Measurements from ENCODE around the gene CERK.
"Not testable (repeated sequence)": the region's sequence is repeated elsewhere in the genome, so short reads cannot be mapped to it uniquely, and the experiment has no call there.

The CERK gene

DNA sequence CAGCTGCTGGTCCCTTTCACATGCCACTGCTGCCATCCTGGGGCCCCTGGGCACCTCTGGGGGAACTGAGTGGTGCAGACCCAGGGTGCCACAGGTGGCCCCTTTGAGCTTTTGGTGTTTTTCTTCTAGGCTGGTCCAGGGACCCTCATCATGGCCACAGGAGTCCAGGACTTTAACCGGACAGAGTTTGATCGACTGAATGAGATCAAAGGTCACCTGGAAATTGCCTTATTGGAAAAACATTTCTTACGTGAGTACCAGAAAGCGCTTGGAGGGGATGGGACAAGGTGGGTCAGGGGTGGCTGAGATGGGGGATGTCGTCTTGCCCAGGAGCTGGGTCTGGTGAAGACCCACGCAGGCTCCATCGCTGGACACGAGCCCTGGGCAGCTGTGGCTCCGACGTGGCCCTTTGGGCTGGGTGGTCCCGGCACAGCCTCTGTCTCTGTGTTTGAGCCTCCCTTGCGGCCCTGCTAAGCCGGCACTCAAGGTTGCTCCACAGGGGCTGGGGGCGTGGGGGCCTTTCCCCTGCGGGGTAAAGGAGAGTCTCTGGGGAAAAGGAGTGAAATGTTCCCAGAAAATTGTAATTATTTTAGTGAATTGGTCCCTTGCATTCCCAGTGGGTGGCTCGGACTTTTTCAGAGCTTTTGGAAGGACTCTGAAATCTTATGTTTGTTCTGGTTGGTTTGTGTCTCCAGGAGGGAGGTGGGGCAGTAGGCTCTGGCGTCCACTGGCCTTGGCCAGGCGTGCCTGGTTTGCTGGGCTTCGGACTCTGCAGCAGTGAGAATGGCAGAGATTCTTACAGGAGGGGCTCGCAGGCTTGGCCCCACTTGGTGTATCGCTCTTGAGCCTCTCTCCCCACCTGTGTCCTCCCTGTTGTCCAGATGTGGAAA, 100.1 kb downstream of the CERK start:
- in situ Hi-C loops (cut with HindIII; ENCODE audit: low sequenced_read_pairs): no loop called here
- no peak for DNase-seq (ENCODE audit: low read depth, low spot score)
- H3K4me3 ChIP-seq (ENCODE audit: low read depth, low read length): no peak overlapping the region
- TF ChIP-seq CTCF (IDR thresholded peaks at IDR 0.05; ENCODE audit: low read depth, low read length): no peak

- no peak for TF ChIP-seq CTCF (IDR thresholded peaks at IDR 0.05; ENCODE audit: low read depth, low read length)
- DNase-seq (ENCODE audit: low read depth, low spot score): no peak
- H3K4me3 ChIP-seq (ENCODE audit: low read depth, low read length): no peak overlapping the region
- in situ Hi-C loops (cut with HindIII; ENCODE audit: low sequenced_read_pairs): no loop called here
These were observed 101.6 kb downstream of the CERK start for GRCh38 chr22:46636221-46637002.

DNA sequence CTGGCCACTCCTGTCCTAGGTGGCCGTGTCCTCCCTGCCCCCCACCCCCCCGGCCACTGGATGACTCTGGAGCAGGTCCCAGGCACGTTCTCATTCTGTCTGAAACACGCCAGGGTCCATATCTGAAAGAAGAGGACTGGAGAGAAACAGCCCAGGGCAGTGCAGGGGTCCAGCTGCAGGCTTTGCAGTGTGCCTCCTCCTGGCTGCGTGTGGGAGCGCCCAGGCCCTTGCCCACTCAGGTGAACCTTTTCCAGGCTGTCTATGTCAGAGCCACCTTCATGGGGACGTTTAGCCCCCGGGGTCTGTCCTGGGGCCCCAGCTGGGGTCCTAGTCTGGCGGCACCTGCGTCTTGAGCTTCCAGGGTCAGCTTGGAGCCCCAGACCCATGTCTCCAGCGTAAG, 102.3 kb downstream of the CERK start:
- in situ Hi-C loops (cut with HindIII; ENCODE audit: low sequenced_read_pairs): no loop called here
- no peak overlapping the region for H3K4me3 ChIP-seq (ENCODE audit: low read depth, low read length)
- no peak for DNase-seq (ENCODE audit: low read depth, low spot score)
- peak; percentile 4 for TF ChIP-seq CTCF (IDR thresholded peaks at IDR 0.05; ENCODE audit: low read depth, low read length)

GRCh38 chr22:46634973-46635685, 102.9 kb downstream of the CERK start:
- H3K4me3 ChIP-seq (ENCODE audit: low read depth, low read length); DNase-seq (ENCODE audit: low read depth, low spot score); in situ Hi-C loops (cut with HindIII; ENCODE audit: low sequenced_read_pairs): not testable (repeated sequence)
